ENCODE data around the gene PHF21B. TPM values are rescaled to one million over a fixed set of nuclear protein-coding genes. Genes with fewer than 3 reads are reported as not detected.
"Not testable (repeated sequence)": the region's sequence is repeated elsewhere in the genome, so short reads cannot be mapped to it uniquely, and the experiment has no call there.

The PHF21B gene
- polyA plus RNA-seq = under 1 TPM in 2 of 4 donors, not detected in 2; 0.09 to 0.16 TPM
- long read RNA-seq, donor 1 = 0 reads
- long read RNA-seq, donor 2 = 0 reads
- long read RNA-seq, donor 3, partial matches to known transcripts = 0 of 1 reads
- long read RNA-seq, donor 3, other reads (novel, unspliced or antisense) = 0 of 1 reads
- long read RNA-seq, donor 4 = 0 reads
- long read RNA-seq, donor 5 = 0 reads
- long read RNA-seq, donor 6 = 0 reads
- long read RNA-seq, donor 7 = 0 reads
- long read RNA-seq, donor 8 = 0 reads
- long read RNA-seq, donor 9 = 0 reads
- long read RNA-seq, donor 10 = 0 reads

GRCh38 chr22:45009606-45010531, at the start of gene PHF21B:
Gene PHF21B (minus strand): TSS chr22:45010005. CDS start chr22:45009549, 456 bp downstream.
- Histone ChIP-seq H3K36me3 (ENCODE audit: control insufficient read depth in 3 of 3, insufficient read depth in 2 of 3, low read depth in 1 of 3, low read length in 3 of 3) (no peaks in the 10 kb centered on the region), H3K27me3 (ENCODE audit: control insufficient read depth in 3 of 3, insufficient read depth in 3 of 3, low read length in 3 of 3) (peaks cover 19 to 54% (median 30%) of the 10 kb centered on the region in 3 donors), H3K9me3 (ENCODE audit: control insufficient read depth in 2 of 2, insufficient read depth in 1 of 2, low read depth in 1 of 2, low read length in 1 of 2) (no peaks in the 10 kb centered on the region), H3K4me3 (ENCODE audit: low read depth in 1 of 3, low read length in 3 of 3) (peak within 1 kb of the TSS; percentile 43 to 46 (median 46)), H3K27ac (ENCODE audit: low read depth in 1 of 3, low read length in 2 of 3) (no peak within 1 kb of the TSS), H3K4me1 (ENCODE audit: control insufficient read depth in 3 of 3, insufficient read depth in 2 of 3, low read depth in 1 of 3, low read length in 2 of 3) (peaks cover 0 to 4% (median 0%) of the 10 kb centered on the region in 3 donors)
- no peak for FAIRE-seq
- peak in 1 of 2 donors; percentile 30 for DNase-seq
- WGBS, 3 donors = 1 to 3% (median 3%) methylated on average over 38 to 121 of the region's 121 CpGs

- DNase-seq (no peak), FAIRE-seq (no peak)
- Histone ChIP-seq H3K4me1 (ENCODE audit: control insufficient read depth in 3 of 3, insufficient read depth in 2 of 3, low read depth in 1 of 3, low read length in 2 of 3) (no peaks in the 10 kb centered on the region), H3K4me3 (ENCODE audit: low read depth in 1 of 3, low read length in 3 of 3) (no peak overlapping the region), H3K9me3 (ENCODE audit: control insufficient read depth in 2 of 2, insufficient read depth in 1 of 2, low read depth in 1 of 2, low read length in 1 of 2) (no peaks in the 10 kb centered on the region), H3K27me3 (ENCODE audit: control insufficient read depth in 3 of 3, insufficient read depth in 3 of 3, low read length in 3 of 3) (no peaks in the 10 kb centered on the region), H3K36me3 (ENCODE audit: control insufficient read depth in 3 of 3, insufficient read depth in 2 of 3, low read depth in 1 of 3, low read length in 3 of 3) (no peaks in the 10 kb centered on the region), H3K27ac (ENCODE audit: low read depth in 1 of 3, low read length in 2 of 3) (no peak overlapping the region)
- WGBS, 3 donors = 88 to 92% (median 88%) methylated on average over 5 of the region's 5 CpGs
Measured at GRCh38 chr22:45059296-45059695, 49.5 kb upstream of the PHF21B start.

DNA sequence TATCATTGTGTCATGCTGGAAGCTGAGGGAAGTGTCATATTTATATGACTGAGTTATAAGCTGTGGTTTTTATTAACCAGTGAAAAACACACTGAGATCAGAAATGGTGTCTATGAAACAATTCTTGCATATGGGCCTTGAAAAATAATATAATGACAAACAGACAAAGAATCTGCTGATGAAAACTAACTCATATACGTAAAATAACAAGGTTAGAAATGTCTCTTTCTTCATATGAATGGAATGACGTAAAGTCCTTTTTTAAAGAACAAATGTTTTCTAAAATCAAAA, 48.8 kb upstream of the PHF21B start:
- H3K4me3 ChIP-seq (ENCODE audit: low read depth in 1 of 3, low read length in 3 of 3) = no peak overlapping the region
- no peak overlapping the region for H3K27ac ChIP-seq (ENCODE audit: low read depth in 1 of 3, low read length in 2 of 3)
- no peaks in the 10 kb centered on the region for H3K9me3 ChIP-seq (ENCODE audit: control insufficient read depth in 2 of 2, insufficient read depth in 1 of 2, low read depth in 1 of 2, low read length in 1 of 2)
- no peaks in the 10 kb centered on the region for H3K27me3 ChIP-seq (ENCODE audit: control insufficient read depth in 3 of 3, insufficient read depth in 3 of 3, low read length in 3 of 3)
- DNase-seq (no peak), FAIRE-seq (no peak)
- 81 to 89% (median 87%) methylated on average over 2 of the region's 2 CpGs for WGBS, 3 donors
- no peaks in the 10 kb centered on the region for H3K4me1 ChIP-seq (ENCODE audit: control insufficient read depth in 3 of 3, insufficient read depth in 2 of 3, low read depth in 1 of 3, low read length in 2 of 3)
- H3K36me3 ChIP-seq (ENCODE audit: control insufficient read depth in 3 of 3, insufficient read depth in 2 of 3, low read depth in 1 of 3, low read length in 3 of 3) = no peaks in the 10 kb centered on the region

DNA sequence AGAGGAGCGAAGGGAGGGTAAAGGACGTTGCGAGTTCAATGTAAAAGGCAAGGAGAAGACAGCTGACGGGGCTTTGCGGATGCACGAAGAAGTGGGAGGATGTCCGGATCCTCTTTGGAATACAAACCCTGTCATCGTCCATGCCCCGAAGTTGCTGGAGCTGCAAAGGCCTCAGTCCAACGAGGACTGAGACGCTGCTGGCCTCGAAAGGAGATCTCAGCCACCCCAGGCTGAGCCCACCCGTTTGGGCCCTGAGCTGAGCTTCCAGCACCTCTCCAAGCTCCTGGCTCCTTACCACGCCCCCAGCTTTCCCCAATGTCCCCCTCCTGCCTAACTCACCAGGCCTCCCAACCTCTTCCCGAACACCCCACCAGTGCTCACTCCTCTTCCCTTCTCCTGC, 46.1 kb upstream of the PHF21B start:
- WGBS, 3 donors = 83 to 90% (median 87%) methylated on average over 15 of the region's 15 CpGs
- no peak for DNase-seq
- Histone ChIP-seq H3K9me3 (ENCODE audit: control insufficient read depth in 2 of 2, insufficient read depth in 1 of 2, low read depth in 1 of 2, low read length in 1 of 2) (no peaks in the 10 kb centered on the region), H3K36me3 (ENCODE audit: control insufficient read depth in 3 of 3, insufficient read depth in 2 of 3, low read depth in 1 of 3, low read length in 3 of 3) (no peaks in the 10 kb centered on the region), H3K27me3 (ENCODE audit: control insufficient read depth in 3 of 3, insufficient read depth in 3 of 3, low read length in 3 of 3) (peaks cover 0 to 2% (median 1%) of the 10 kb centered on the region in 3 donors), H3K4me3 (ENCODE audit: low read depth in 1 of 3, low read length in 3 of 3) (no peak overlapping the region), H3K4me1 (ENCODE audit: control insufficient read depth in 3 of 3, insufficient read depth in 2 of 3, low read depth in 1 of 3, low read length in 2 of 3) (no peaks in the 10 kb centered on the region), H3K27ac (ENCODE audit: low read depth in 1 of 3, low read length in 2 of 3) (no peak overlapping the region)
- FAIRE-seq = no peak

GRCh38 chr22:45053571-45053970, 43.8 kb upstream of the PHF21B start:
- no peaks in the 10 kb centered on the region for H3K9me3 ChIP-seq (ENCODE audit: control insufficient read depth in 2 of 2, insufficient read depth in 1 of 2, low read depth in 1 of 2, low read length in 1 of 2)
- DNase-seq (no peak), FAIRE-seq (no peak)
- no peaks in the 10 kb centered on the region for H3K4me1 ChIP-seq (ENCODE audit: control insufficient read depth in 3 of 3, insufficient read depth in 2 of 3, low read depth in 1 of 3, low read length in 2 of 3)
- H3K27ac ChIP-seq (ENCODE audit: low read depth in 1 of 3, low read length in 2 of 3) = no peak overlapping the region
- peaks cover 0 to 4% (median 2%) of the 10 kb centered on the region in 3 donors for H3K27me3 ChIP-seq (ENCODE audit: control insufficient read depth in 3 of 3, insufficient read depth in 3 of 3, low read length in 3 of 3)
- H3K36me3 ChIP-seq (ENCODE audit: control insufficient read depth in 3 of 3, insufficient read depth in 2 of 3, low read depth in 1 of 3, low read length in 3 of 3) = no peaks in the 10 kb centered on the region
- WGBS, 3 donors = 55 to 58% (median 57%) methylated on average over 1 of the region's 1 CpG
- no peak overlapping the region for H3K4me3 ChIP-seq (ENCODE audit: low read depth in 1 of 3, low read length in 3 of 3)

- H3K4me1 ChIP-seq (ENCODE audit: control insufficient read depth in 3 of 3, insufficient read depth in 2 of 3, low read depth in 1 of 3, low read length in 2 of 3) = no peaks in the 10 kb centered on the region
- WGBS, 3 donors = 27 to 53% (median 32%) methylated on average over 1 of the region's 1 CpG
- no peak for FAIRE-seq
Measured at GRCh38 chr22:45053094-45053493, 43.3 kb upstream of the PHF21B start.

DNA sequence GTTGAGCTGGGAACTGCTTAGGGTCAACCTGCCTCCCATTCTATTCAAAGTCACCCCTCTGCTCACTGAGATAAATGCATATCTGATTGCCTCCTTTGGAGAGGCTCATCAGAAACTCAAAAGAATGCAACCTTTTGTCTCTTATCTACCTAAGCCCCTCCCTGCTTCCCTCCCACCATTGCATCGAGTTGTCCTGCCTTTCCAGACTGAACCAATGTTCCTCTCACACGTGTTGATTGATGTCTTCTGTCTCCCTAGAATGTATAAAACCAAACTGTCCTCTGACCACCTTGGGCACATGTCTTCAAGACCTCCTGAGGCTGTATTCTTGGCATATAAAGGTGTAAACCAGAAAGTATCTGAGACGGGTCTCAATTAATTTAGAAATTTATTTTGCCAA, 42.9 kb upstream of the PHF21B start:
- not testable (repeated sequence) for H3K9me3 ChIP-seq (ENCODE audit: control insufficient read depth in 2 of 2, insufficient read depth in 1 of 2, low read depth in 1 of 2, low read length in 1 of 2); H3K4me1 ChIP-seq (ENCODE audit: control insufficient read depth in 3 of 3, insufficient read depth in 2 of 3, low read depth in 1 of 3, low read length in 2 of 3); FAIRE-seq; H3K4me3 ChIP-seq (ENCODE audit: low read depth in 1 of 3, low read length in 3 of 3); H3K36me3 ChIP-seq (ENCODE audit: control insufficient read depth in 3 of 3, insufficient read depth in 2 of 3, low read depth in 1 of 3, low read length in 3 of 3); H3K27ac ChIP-seq (ENCODE audit: low read depth in 1 of 3, low read length in 2 of 3); H3K27me3 ChIP-seq (ENCODE audit: control insufficient read depth in 3 of 3, insufficient read depth in 3 of 3, low read length in 3 of 3); DNase-seq
- WGBS, 3 donors = 19 to 31% (median 25%) methylated on average over 3 of the region's 3 CpGs

More at GRCh38 chr22:45053094-45053493, 43.3 kb upstream of the PHF21B start:
- Histone ChIP-seq H3K27ac (ENCODE audit: low read depth in 1 of 3, low read length in 2 of 3) (no peak overlapping the region), H3K27me3 (ENCODE audit: control insufficient read depth in 3 of 3, insufficient read depth in 3 of 3, low read length in 3 of 3) (peaks cover 0 to 6% (median 2%) of the 10 kb centered on the region in 3 donors), H3K4me3 (ENCODE audit: low read depth in 1 of 3, low read length in 3 of 3) (no peak overlapping the region), H3K9me3 (ENCODE audit: control insufficient read depth in 2 of 2, insufficient read depth in 1 of 2, low read depth in 1 of 2, low read length in 1 of 2) (no peaks in the 10 kb centered on the region), H3K36me3 (ENCODE audit: control insufficient read depth in 3 of 3, insufficient read depth in 2 of 3, low read depth in 1 of 3, low read length in 3 of 3) (no peaks in the 10 kb centered on the region)
- no peak for DNase-seq

DNA sequence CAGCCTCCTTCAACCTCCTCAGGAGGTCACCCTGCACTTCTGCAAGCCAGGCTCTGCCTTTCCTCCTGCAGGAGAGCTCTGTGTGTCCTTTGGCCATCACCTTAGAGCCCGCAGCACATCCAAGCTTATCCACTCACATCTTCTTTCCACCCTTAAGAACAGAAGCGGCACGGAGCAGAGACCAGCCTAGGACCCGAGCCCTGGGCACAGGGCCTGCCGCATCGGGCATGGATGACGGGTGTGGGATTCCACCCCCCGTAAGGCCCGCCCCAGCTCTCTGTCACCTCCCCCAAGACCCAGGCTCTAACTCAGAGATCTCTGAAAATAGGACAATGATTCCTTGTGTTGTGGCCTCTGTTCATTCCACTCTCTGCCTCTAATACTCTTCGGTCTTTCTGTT, 42.1 kb upstream of the PHF21B start:
- DNase-seq (no peak), FAIRE-seq (no peak)
- Histone ChIP-seq H3K4me1 (ENCODE audit: control insufficient read depth in 3 of 3, insufficient read depth in 2 of 3, low read depth in 1 of 3, low read length in 2 of 3) (no peaks in the 10 kb centered on the region), H3K27me3 (ENCODE audit: control insufficient read depth in 3 of 3, insufficient read depth in 3 of 3, low read length in 3 of 3) (peaks cover 0 to 6% (median 4%) of the 10 kb centered on the region in 3 donors), H3K4me3 (ENCODE audit: low read depth in 1 of 3, low read length in 3 of 3) (no peak overlapping the region), H3K9me3 (ENCODE audit: control insufficient read depth in 2 of 2, insufficient read depth in 1 of 2, low read depth in 1 of 2, low read length in 1 of 2) (no peaks in the 10 kb centered on the region), H3K36me3 (ENCODE audit: control insufficient read depth in 3 of 3, insufficient read depth in 2 of 3, low read depth in 1 of 3, low read length in 3 of 3) (no peaks in the 10 kb centered on the region), H3K27ac (ENCODE audit: low read depth in 1 of 3, low read length in 2 of 3) (no peak overlapping the region)
- WGBS, 3 donors = 82 to 85% (median 83%) methylated on average over 10 of the region's 10 CpGs

Data from small intestine (tissue), 16 donors.